NT2/D1 (cell line): ENCODE results near the gene MAN2A1.

Experiments used
- SUZ12 ChIP-seq: IDR thresholded peaks from 2 replicates; pipeline ENCODE4 v1.6.1; 2011; ENCODE audit not compliant: insufficient read length, insufficient read depth; ENCODE audit errors: extremely low read depth
- ZNF274 ChIP-seq: IDR thresholded peaks from 2 replicates; pipeline ENCODE4 v1.6.1; 2011; ENCODE audit warnings: mild to moderate bottlenecking, low read depth, low read length

- TF ChIP-seq SUZ12: no peak
- no peak for TF ChIP-seq ZNF274
These were observed 18.6 kb upstream of the MAN2A1 start for GRCh38 chr5:109671136-109671535.
